Mesendoderm (in vitro differentiated cells): ENCODE results near the gene ARVCF.

Experiments used
- DNase-seq: peaks from one replicate; pipeline ENCODE4 v3.0.0; 2013
- H2AK5ac ChIP-seq: 2 replicates; pipeline ENCODE4 v1.6.1; 2013; ENCODE audit warnings: low read length, inconsistent platforms
- H2BK120ac ChIP-seq: 2 replicates; pipeline ENCODE4 v1.6.1; 2013; ENCODE audit warnings: low read depth, mild to moderate bottlenecking, low read length, moderate library complexity, mixed read lengths
- H2BK15ac ChIP-seq: replicated peaks from 2 replicates; pipeline ENCODE4 v1.6.1; 2013; ENCODE audit warnings: low read depth, mild to moderate bottlenecking, moderate library complexity
- H2BK5ac ChIP-seq: 2 replicates; pipeline ENCODE4 v1.6.1; 2013; ENCODE audit warnings: low read length, inconsistent platforms
- H3K18ac ChIP-seq: 2 replicates; pipeline ENCODE4 v1.6.1; 2013; ENCODE audit warnings: mild to moderate bottlenecking, low read length, mixed read lengths
- H3K23ac ChIP-seq: one replicate; pipeline ENCODE4 v1.6.1; 2013; ENCODE audit warnings: low read length
- H3K27ac ChIP-seq: 2 replicates; pipeline ENCODE4 v1.5.1; 2013; ENCODE audit warnings: low read depth, mild to moderate bottlenecking, inconsistent platforms, low read length, moderate library complexity
- H3K27me3 ChIP-seq: 2 replicates; pipeline ENCODE4 v1.6.1; 2013; ENCODE audit warnings: low read length, control low read depth, mild to moderate bottlenecking, inconsistent platforms; ENCODE audit not compliant: insufficient read depth, poor library complexity
- H3K36me3 ChIP-seq: 2 replicates; pipeline ENCODE4 v1.6.1; 2013; ENCODE audit warnings: low read length, inconsistent platforms; ENCODE audit not compliant: control insufficient read depth, insufficient read depth
- H3K4ac ChIP-seq: one replicate; pipeline ENCODE4 v1.6.1; 2013; ENCODE audit warnings: low read depth, mild to moderate bottlenecking, low read length, moderate library complexity
- H3K4me1 ChIP-seq: 2 replicates; pipeline ENCODE4 v1.6.1; 2013; ENCODE audit warnings: low read depth, low read length, inconsistent platforms; ENCODE audit not compliant: control insufficient read depth
- H3K4me2 ChIP-seq: 2 replicates; pipeline ENCODE4 v1.6.1; 2013; ENCODE audit warnings: low read length
- H3K4me3 ChIP-seq: 2 replicates; pipeline ENCODE4 v1.5.1; 2013; ENCODE audit warnings: mild to moderate bottlenecking, low read length
- H3K56ac ChIP-seq: one replicate; pipeline ENCODE4 v1.6.1; 2013; ENCODE audit warnings: low read length
- H3K79me1 ChIP-seq: 2 replicates; pipeline ENCODE4 v1.6.1; 2013; ENCODE audit warnings: low read length, inconsistent platforms
- H3K79me2 ChIP-seq: 2 replicates; pipeline ENCODE4 v1.6.1; 2013; ENCODE audit warnings: mild to moderate bottlenecking, low read length; ENCODE audit not compliant: control insufficient read depth, insufficient read depth
- H3K9ac ChIP-seq: 2 replicates; pipeline ENCODE4 v1.6.1; 2013; ENCODE audit warnings: low read length, inconsistent platforms
- H4K5ac ChIP-seq: one replicate; pipeline ENCODE4 v1.6.1; 2013; ENCODE audit warnings: low read length
- H4K8ac ChIP-seq: one replicate; pipeline ENCODE4 v1.6.1; 2013; ENCODE audit warnings: low read depth, mild to moderate bottlenecking, control low read depth, low read length, moderate library complexity
- WGBS: extraction: QIAGEN DNeasy Blood & Tissue Kit; methylation state at CpG from one replicate; pipeline ENCODE4 v1.1.7; 2013; ENCODE audit warnings: low lambda C conversion rate, missing lambda C conversion rate; ENCODE audit not compliant: insufficient coverage; ENCODE audit errors: extremely low coverage; 5-methylcytosine and 5-hydroxymethylcytosine counted together

Gene ARVCF

DNA sequence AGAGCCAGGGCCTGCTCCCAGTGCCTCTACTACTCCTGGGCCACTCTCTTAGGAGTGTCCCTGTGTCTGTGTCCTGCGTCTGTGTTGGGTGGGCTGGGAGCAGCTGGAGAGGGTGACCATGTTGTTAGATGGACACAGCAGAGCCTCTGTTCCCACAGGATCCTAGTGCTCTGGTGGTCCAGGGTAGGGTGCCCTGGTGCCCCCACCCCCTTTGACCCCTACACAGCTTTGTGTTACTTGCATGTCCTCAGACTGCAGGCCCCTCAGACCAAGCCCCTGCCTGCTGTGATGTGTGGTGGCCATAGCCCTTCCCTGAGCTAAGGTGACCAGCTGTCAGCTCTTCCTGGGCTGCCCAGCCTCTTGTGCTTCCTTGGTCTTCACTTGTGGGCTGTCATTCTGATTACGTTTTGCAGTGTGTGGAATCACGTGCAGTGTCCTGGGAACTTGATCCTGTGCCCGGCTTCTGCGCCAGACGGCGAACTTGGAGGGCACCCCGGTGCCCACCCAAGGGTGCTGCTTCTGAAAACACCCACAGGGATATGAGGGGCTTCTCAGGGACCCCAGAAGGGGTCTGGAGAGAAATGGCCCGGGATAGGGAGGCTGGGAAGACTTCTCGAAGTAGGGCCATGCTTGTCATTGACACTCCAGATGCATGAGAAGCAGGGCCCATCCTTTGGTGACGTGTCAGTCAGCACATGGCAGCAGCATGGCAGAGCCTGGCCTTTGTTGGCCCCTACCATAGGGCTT is 5.8 kb upstream of the ARVCF start:
- no peak overlapping the region for H4K8ac ChIP-seq

DNA sequence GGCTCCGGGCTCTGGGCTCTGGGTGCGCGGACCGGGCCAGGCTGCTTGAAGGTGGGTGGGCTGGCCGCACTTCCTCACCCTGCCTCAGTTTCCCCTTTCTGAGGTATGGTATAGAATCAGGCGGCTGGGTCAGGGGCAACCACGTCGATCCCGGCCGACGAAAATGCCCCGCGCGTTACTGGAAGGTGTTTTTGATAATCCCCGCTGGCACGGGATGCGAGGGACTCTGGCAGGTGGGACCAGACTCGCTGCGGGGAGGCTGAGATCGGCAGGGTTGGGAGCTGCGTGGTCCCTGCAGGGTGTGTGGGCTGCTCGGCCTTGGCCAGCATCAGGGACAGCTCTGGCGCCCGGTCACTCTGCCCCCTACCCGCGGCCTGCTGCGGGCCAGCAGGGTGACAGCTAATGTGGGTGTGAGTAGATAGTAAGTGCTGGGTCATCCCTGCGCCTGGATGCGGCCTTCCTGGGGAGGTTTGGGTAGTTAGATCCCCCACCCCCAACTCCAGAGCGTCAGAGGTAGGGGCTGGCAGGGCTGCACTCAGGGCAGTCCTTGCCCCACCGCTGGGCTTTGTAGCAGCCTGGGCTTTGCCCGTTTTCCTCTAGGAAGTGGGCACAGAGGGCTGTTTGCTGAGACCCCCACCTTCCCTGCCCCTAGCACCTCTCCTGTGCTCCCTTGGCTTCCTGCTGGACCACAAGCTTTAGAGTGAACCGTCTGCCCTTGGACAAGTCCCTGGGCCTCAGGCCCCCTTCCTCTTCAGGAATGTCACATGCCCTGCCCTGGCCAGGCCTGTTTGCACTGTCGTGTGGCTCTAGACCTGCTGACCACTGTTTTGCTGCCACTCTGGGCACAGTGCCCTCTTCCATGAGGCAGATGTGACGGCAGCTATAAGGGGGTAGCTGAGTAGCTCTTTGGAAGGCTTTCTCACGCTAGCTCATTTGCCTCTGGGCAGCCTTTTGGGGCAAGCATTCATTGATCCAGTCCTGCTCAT is 4.9 kb upstream of the ARVCF start:
- Histone ChIP-seq H3K79me2 (no peaks in the 10 kb centered on the region), H3K4me1 (peaks cover 2% of the 10 kb centered on the region), H4K8ac (no peak overlapping the region), H3K4ac (no peak overlapping the region), H3K27ac (no peak overlapping the region), H3K27me3 (peaks cover 10% of the 10 kb centered on the region), H3K4me3 (peak overlapping the region; percentile 50), H3K4me2 (peak overlapping the region; percentile 55), H3K79me1 (peaks cover 2% of the 10 kb centered on the region), H3K36me3 (no peaks in the 10 kb centered on the region), H2AK5ac (no peak overlapping the region), H2BK120ac (no peak overlapping the region), H2BK15ac (no peak overlapping the region), H2BK5ac (no peak overlapping the region), H3K56ac (peak overlapping the region; percentile 79), H3K18ac (peak overlapping the region; percentile 72), H3K9ac (peak overlapping the region; percentile 76), H3K23ac (no peak overlapping the region), H4K5ac (no peak overlapping the region)
- DNase-seq: no peak
- WGBS: no CpG with 5 or more reads among the region's 36 CpGs

More for the DNA sequence above, 5.8 kb upstream of the ARVCF start:
- no CpG with 5 or more reads among the region's 11 CpGs for WGBS
- Histone ChIP-seq H4K5ac (no peak overlapping the region), H3K56ac (no peak overlapping the region), H2BK15ac (no peak overlapping the region), H3K79me1 (peaks cover 2% of the 10 kb centered on the region), H3K27ac (no peak overlapping the region), H2BK120ac (no peak overlapping the region), H3K27me3 (peaks cover 10% of the 10 kb centered on the region), H3K4me3 (no peak overlapping the region), H3K23ac (peak overlapping the region; percentile 54), H2BK5ac (no peak overlapping the region), H3K9ac (no peak overlapping the region), H3K4me2 (no peak overlapping the region), H3K4ac (no peak overlapping the region), H3K18ac (no peak overlapping the region), H2AK5ac (no peak overlapping the region), H3K79me2 (no peaks in the 10 kb centered on the region), H3K4me1 (peaks cover 2% of the 10 kb centered on the region), H3K36me3 (no peaks in the 10 kb centered on the region)
- DNase-seq: no peak

DNA sequence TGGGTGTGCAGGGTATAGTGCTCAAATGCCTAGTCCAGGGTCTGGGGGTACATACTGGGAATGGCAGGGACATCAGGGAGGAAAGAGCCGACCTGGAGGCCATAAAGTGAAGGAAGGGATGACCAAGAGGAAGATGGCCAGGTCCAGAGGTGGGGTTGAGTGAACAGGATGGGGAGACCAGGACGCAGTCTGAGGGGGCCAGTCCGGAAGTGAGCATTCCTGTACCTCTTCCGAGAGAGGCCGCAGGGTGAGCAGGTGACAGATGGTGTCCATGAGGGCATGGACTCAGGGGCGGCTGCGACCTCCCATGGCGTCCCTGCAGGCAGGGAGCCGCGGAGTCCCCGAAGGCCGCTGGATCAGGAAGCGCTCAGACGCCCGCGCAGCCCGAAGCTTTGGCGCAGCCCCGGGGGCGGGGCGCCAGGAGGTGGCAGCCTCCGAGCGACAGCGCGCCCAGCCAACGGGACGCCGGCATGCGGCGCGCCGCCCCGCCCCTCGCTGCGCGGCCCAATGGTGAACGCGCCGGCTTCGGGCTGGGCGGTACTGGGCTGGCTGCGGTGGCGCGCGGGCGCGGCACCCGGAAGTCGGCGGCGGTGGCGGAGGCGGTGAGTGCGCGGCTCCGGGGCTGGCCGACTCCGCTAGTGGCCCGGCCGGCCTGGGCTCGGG is 4.0 kb upstream of the ARVCF start, which contains the start of gene TANGO2:
Gene TANGO2 (plus strand): TSS at position 578 of the 663 bp plus-strand sequence. CDS start 15,689 bp downstream, outside the sequence.
- Histone ChIP-seq H3K27me3 (peaks cover 10% of the 10 kb centered on the region), H2BK120ac (no peak within 1 kb of the TSS), H3K27ac (no peak within 1 kb of the TSS)

DNA sequence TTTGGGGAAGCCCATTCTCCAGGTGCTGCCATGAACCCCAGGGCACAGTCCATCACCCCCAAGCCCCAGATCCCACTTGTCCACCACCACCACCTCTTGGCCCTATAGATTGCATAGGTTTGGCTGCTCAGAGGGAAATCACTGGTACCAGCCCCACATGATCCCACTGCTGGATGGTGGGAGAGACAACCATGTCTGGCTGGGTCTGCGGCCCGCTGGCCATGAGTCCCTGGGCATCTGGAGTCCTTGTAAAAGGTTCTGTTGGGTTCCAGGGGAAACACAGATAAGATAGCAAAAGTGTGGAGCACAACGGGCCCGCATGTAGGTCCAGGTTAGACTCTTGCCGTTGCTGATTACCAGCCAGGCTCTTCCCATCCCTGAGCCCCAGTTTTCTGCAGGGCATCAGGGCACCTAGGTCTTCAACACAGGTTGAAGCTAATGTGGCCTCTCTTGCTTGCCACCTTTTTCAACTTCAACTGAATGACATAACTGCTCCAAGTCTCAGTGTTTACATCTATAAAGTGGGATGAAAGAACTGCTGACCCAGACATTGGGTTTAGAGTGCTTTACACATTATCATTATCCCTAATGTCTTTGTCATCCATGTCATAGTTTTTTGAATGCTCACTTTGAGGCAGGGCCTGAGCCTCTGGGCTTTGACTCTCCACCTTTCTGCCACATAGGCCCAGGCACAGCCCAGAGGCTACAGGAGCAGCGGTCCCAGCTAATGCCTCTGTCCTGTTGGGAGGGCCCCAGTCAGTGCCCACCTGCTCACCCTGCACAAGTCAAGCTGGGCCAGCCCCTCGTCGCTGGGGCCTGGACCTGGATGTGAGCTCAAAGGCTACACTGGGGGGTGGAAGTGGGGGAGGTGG is 3.3 kb upstream of the ARVCF start:
- DNase-seq: no peak
- Histone ChIP-seq H2BK120ac (no peak overlapping the region), H3K27ac (no peak overlapping the region), H3K27me3 (peaks cover 10% of the 10 kb centered on the region), H3K79me1 (no peaks in the 10 kb centered on the region), H4K5ac (no peak overlapping the region), H3K9ac (no peak overlapping the region), H2BK15ac (no peak overlapping the region), H3K56ac (peak overlapping the region; percentile 96), H2AK5ac (no peak overlapping the region), H3K4me2 (no peak overlapping the region), H3K4me3 (no peak overlapping the region), H3K18ac (no peak overlapping the region), H2BK5ac (no peak overlapping the region), H3K79me2 (no peaks in the 10 kb centered on the region), H3K36me3 (no peaks in the 10 kb centered on the region), H3K4ac (no peak overlapping the region), H3K4me1 (peaks cover 2% of the 10 kb centered on the region), H3K23ac (no peak overlapping the region), H4K8ac (no peak overlapping the region)
- no CpG with 5 or more reads among the region's 8 CpGs for WGBS

More for the DNA sequence above, 4.0 kb upstream of the ARVCF start, which contains the start of gene TANGO2:
- Histone ChIP-seq H3K4me1 (peaks cover 2% of the 10 kb centered on the region), H3K4me3 (peak within 1 kb of the TSS; percentile 50), H3K36me3 (no peaks in the 10 kb centered on the region), H3K9ac (peak within 1 kb of the TSS; percentile 80), H4K8ac (no peak within 1 kb of the TSS), H2AK5ac (no peak within 1 kb of the TSS), H4K5ac (no peak within 1 kb of the TSS), H3K56ac (peak within 1 kb of the TSS; percentile 96), H3K79me1 (peaks cover 1% of the 10 kb centered on the region), H3K4me2 (peak within 1 kb of the TSS; percentile 94), H3K79me2 (no peaks in the 10 kb centered on the region), H3K18ac (peak within 1 kb of the TSS; percentile 72), H3K23ac (peak within 1 kb of the TSS; percentile 87), H2BK15ac (no peak within 1 kb of the TSS), H3K4ac (no peak within 1 kb of the TSS), H2BK5ac (no peak within 1 kb of the TSS)
- WGBS: no CpG with 5 or more reads among the region's 61 CpGs
- DNase-seq: peak; percentile 92

DNA sequence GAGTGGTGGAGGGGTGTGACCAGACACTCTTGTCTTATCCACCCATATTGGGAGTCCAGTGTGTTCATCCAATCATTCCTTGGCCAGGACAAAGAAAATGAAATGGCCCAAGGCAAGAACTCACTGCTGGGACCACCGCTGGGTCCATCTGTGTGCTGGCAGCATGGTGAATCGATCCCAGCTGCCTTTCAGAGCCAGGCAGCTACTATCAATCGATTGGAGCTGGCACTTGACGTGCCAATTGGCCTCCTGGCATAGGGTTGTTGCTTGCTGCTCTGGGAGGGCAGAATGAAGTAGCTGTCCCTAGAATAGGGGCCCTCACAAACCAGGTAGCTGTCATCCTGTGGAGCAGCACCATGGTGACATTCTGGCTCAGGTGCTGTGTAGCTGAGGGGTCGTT is 1.4 kb upstream of the ARVCF start:
- Histone ChIP-seq H3K56ac (no peak overlapping the region), H3K27ac (no peak overlapping the region), H3K4ac (no peak overlapping the region), H3K4me1 (peaks cover 2% of the 10 kb centered on the region), H2AK5ac (no peak overlapping the region), H3K79me1 (no peaks in the 10 kb centered on the region), H2BK5ac (no peak overlapping the region), H3K79me2 (no peaks in the 10 kb centered on the region), H3K18ac (no peak overlapping the region), H4K8ac (no peak overlapping the region), H3K27me3 (peaks cover 10% of the 10 kb centered on the region), H3K36me3 (no peaks in the 10 kb centered on the region), H2BK15ac (no peak overlapping the region), H4K5ac (no peak overlapping the region), H3K23ac (no peak overlapping the region), H3K4me3 (no peak overlapping the region), H3K4me2 (no peak overlapping the region), H3K9ac (no peak overlapping the region), H2BK120ac (no peak overlapping the region)
- no CpG with 5 or more reads among the region's 5 CpGs for WGBS
- DNase-seq: no peak
